Caco-2 (cell line): ENCODE results near the gene FAM151A. TPM values are rescaled to one million over a fixed set of nuclear protein-coding genes. Genes with fewer than 3 reads are reported as not detected.
A peak's percentile ranks its signal among the peaks of the same experiment; 100 is the strongest.

Experiments used
- Bru-seq: library from RNA; stranded (reverse); fragments of 400-500 nt; gene quantifications from one replicate; lab custom pipeline; 2021; lab: Mats Ljungman, UMichigan
- BruChase-seq, 2 experiments: library from RNA; stranded (reverse); fragments of 400-500 nt; gene quantifications; one replicate each; lab custom pipeline; 2021; lab: Mats Ljungman, UMichigan
- BruUV-seq: library from RNA; stranded (reverse); fragments of 400-500 nt; replicated peaks from 2 replicates; lab custom pipeline; 2021; lab: Mats Ljungman, UMichigan
- CTCF ChIA-PET: fragments of 300-600 bp; sonication (Branson Sonifier 250); formaldehyde crosslinking; loops from one replicate; lab custom pipeline; 2022; ENCODE audit warnings: antibody characterized with exemption; lab: Charles Lee
- POLR2A ChIA-PET: fragments of 300-600 bp; sonication (Branson Sonifier 250); formaldehyde crosslinking; loops from one replicate; lab custom pipeline; 2022; ENCODE audit warnings: antibody characterized with exemption; lab: Charles Lee
- DNase-seq, 2 experiments: peaks; one replicate each; pipeline versions ENCODE4 v3.0.0 to v3.0.0-alpha.2; 2020 to 2022
- H3K27me3 ChIP-seq: replicated peaks from 2 replicates; pipeline ENCODE4 v1.6.0; 2011; ENCODE audit warnings: low read length; ENCODE audit not compliant: control insufficient read depth, insufficient read depth
- H3K36me3 ChIP-seq: 2 replicates; pipeline ENCODE4 v1.5.1; 2011; ENCODE audit warnings: low read length; ENCODE audit not compliant: control insufficient read depth, insufficient read depth
- H3K4me1 ChIP-seq: fragments of 250-450 bp; sonication (Bioruptor Pico); 2 replicates; pipeline ENCODE4 v1.5.1; 2020; ENCODE audit warnings: mild to moderate bottlenecking
- H3K4me3 ChIP-seq: 2 replicates; pipeline ENCODE4 v1.5.1; 2011; ENCODE audit warnings: low read depth, mild to moderate bottlenecking, control low read depth, low read length
- H3K9me3 ChIP-seq: fragments of 250-450 bp; sonication (Bioruptor Pico); 2 replicates; pipeline ENCODE4 v1.5.1; 2020; ENCODE audit warnings: mild to moderate bottlenecking, moderate library complexity
- H3K27ac Mint-ChIP-seq: one replicate; pipeline ENCODE4 v1.8.0; 2022; ENCODE audit warnings: mixed read lengths; ENCODE audit not compliant: unreplicated experiment
- H3K27me3 Mint-ChIP-seq: one replicate; pipeline ENCODE4 v1.8.0; 2022; ENCODE audit warnings: mixed read lengths; ENCODE audit not compliant: insufficient read depth, unreplicated experiment
- H3K36me3 Mint-ChIP-seq: one replicate; pipeline ENCODE4 v1.8.0; 2022; ENCODE audit warnings: mild to moderate bottlenecking, mixed read lengths; ENCODE audit not compliant: insufficient read depth, unreplicated experiment
- H3K4me1 Mint-ChIP-seq: one replicate; pipeline ENCODE4 v1.8.0; 2022; ENCODE audit warnings: low read depth, mixed read lengths; ENCODE audit not compliant: unreplicated experiment
- H3K4me3 Mint-ChIP-seq: one replicate; pipeline ENCODE4 v1.8.0; 2022; ENCODE audit warnings: mild to moderate bottlenecking, moderate library complexity, mixed read lengths; ENCODE audit not compliant: unreplicated experiment
- H3K9me3 Mint-ChIP-seq: one replicate; pipeline ENCODE4 v1.8.0; 2022; ENCODE audit warnings: mixed read lengths; ENCODE audit not compliant: unreplicated experiment
- intact Hi-C: fragments of 100-400 bp; cut with micrococcal nuclease; formaldehyde crosslinking; loops from one replicate; pipeline ENCODE4 v1.10.0; 2022; ENCODE audit not compliant: unreplicated experiment
- long read RNA-seq: library from polyadenylated mRNA; stranded (forward); transcript quantifications from one replicate; pipeline ENCODE4 v2.0.0, GENCODE V29; 2022
- total RNA-seq: library from RNA; stranded (reverse); gene quantifications from 2 replicates; pipeline ENCODE4 v1.2.3, GENCODE V29; 2022
- TF ChIP-seq, protein P1 (sequence below), 2 experiments: fragments of 200-600 bp in 1 of 2; IDR thresholded peaks; 1 replicate in 1 of 2; 2 replicates in 1 of 2; pipeline versions ENCODE4 v1.5.1 to v1.8.0; 2011 to 2022; ENCODE audit warnings: antibody characterized with exemption in 1 of 2, control low read depth in 1 of 2, inconsistent platforms in 1 of 2, low read depth in 1 of 2, low read length in 1 of 2, mild to moderate bottlenecking in 1 of 2, moderate library complexity in 1 of 2; ENCODE audit not compliant: insufficient read depth in 1 of 2, severe bottlenecking in 1 of 2, unreplicated experiment in 1 of 2

FAM151A gene
- total RNA-seq (21.4 and 22.3 TPM in 2 replicates), Bru-seq, nascent RNA (percentile 37 among the genes with signal in this experiment), BruChase-seq, experiment 1, labeled RNA remaining after a 2-hour chase (percentile 41 among the genes with signal in this experiment), BruChase-seq, experiment 2, labeled RNA remaining after a 6-hour chase (percentile 49 among the genes with signal in this experiment)
- long read RNA-seq, transcript FAM151A-201 (8 exons, 2,005 nt) = major isoform, 50 of 64 reads
- long read RNA-seq, partial matches to known transcripts = 9 of 64 reads
- long read RNA-seq, other reads (novel, unspliced or antisense) = 5 of 64 reads

DNA sequence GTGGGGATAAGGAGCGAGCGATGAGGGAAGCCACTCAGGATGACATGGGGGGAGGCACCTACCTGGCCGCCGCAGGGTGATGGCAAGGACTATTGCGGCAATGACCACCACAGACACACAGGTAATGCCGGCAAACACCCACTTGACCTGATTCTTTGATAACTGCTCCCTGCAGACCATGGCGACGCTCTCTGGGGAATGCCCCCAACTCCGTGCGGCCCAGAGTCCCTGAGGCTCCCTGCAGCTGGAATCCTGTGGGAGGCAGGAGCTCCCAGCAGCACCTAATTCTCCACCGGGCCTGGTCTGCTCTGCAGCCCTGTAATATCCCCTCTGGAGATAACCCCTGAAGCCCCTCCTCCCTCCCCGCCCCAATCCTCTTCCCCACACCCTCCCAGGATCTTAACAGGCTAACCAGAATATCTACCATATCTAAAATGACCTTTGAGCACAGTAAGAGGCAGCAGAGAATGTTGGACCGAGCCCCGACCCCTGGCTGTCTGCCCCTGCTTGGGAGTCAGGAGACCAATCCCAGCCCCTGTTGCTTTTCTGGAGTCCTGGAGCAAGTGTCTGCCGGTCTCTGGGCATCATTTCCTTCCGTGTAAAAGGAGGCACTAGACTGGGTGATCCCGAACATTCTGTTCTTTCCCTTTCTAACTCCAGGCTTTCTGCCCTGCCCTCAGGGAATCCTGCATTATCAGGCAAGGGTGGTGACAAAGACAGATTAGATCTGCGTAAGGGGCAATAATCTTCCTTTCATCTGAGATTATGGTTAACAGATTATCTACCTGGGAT is at the start of gene FAM151A:
FAM151A (minus strand) TSS at position 310 of the 792 bp plus-strand sequence; CDS start at position 180, 130 bp downstream.
- no TSS peak for BruUV-seq
- H3K27me3 Mint-ChIP-seq = no peaks in the 10 kb centered on the region
- H3K27me3 ChIP-seq = no peaks in the 10 kb centered on the region
- ChIA-PET CTCF (interaction anchor here (0.5 to 0.6 kb wide), 2 partner anchors 135 to 408 kb away, joined by 3 to 5 read pairs; no protein-coding TSS in a partner anchor), POLR2A (interaction anchor here (0.5 kb wide), 1 partner anchor 32 kb away, joined by 4 read pairs; no protein-coding TSS in a partner anchor)
- DNase-seq = peak; percentile 62 to 83
- H3K4me1 Mint-ChIP-seq = peaks cover 9% of the 10 kb centered on the region
- H3K27ac Mint-ChIP-seq = peak within 1 kb of the TSS; percentile 89
- TF ChIP-seq, protein P1, sequence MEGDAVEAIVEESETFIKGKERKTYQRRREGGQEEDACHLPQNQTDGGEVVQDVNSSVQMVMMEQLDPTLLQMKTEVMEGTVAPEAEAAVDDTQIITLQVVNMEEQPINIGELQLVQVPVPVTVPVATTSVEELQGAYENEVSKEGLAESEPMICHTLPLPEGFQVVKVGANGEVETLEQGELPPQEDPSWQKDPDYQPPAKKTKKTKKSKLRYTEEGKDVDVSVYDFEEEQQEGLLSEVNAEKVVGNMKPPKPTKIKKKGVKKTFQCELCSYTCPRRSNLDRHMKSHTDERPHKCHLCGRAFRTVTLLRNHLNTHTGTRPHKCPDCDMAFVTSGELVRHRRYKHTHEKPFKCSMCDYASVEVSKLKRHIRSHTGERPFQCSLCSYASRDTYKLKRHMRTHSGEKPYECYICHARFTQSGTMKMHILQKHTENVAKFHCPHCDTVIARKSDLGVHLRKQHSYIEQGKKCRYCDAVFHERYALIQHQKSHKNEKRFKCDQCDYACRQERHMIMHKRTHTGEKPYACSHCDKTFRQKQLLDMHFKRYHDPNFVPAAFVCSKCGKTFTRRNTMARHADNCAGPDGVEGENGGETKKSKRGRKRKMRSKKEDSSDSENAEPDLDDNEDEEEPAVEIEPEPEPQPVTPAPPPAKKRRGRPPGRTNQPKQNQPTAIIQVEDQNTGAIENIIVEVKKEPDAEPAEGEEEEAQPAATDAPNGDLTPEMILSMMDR (IDR thresholded peaks at IDR 0.05; ENCODE audit: insufficient read depth in 1 of 2, low read depth in 1 of 2, low read length in 1 of 2, severe bottlenecking in 1 of 2, unreplicated experiment in 1 of 2) = no peak
- H3K4me3 Mint-ChIP-seq = peak within 1 kb of the TSS; percentile 60
- intact Hi-C loops = no loop called here
- H3K36me3 Mint-ChIP-seq = peaks cover 5% of the 10 kb centered on the region
- H3K9me3 Mint-ChIP-seq = no peaks in the 10 kb centered on the region
- no peak within 1 kb of the TSS for H3K4me3 ChIP-seq
- H3K9me3 ChIP-seq = no peaks in the 10 kb centered on the region
- H3K36me3 ChIP-seq = no peaks in the 10 kb centered on the region
- peaks cover 19% of the 10 kb centered on the region for H3K4me1 ChIP-seq

DNA sequence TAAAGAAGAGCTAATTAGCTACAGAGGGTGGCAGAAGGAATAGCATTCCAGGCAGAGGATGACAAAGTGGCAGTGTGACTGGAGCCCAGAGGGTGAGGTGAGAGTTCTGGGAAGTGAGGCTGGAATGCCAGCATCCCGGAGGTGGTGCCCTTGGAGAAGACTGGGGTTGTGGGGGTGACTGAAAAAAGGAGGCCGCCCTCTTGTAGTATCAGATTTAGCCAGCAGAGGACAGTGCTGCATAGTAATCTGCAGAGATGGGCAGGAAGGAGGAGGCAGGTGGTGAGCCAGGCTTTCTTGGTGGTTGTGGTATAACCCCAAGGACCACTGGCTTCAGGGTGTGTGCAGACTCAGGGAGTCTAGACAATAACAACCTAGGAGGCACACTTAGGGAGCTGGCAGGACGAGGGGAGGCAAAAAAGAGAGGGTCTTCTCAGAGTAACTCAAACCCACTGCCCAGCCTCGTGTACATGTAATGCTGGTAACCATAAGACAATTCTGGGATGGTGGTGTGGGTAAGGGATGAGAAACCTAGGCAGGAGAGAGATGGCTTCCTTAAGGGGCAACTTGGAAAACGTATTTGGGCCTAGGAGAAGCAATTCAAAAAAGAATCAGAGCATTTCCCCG is 48.8 kb upstream of the FAM151A start:
- TF ChIP-seq, protein P1 (IDR thresholded peaks at IDR 0.05; ENCODE audit: insufficient read depth in 1 of 2, low read depth in 1 of 2, low read length in 1 of 2, severe bottlenecking in 1 of 2, unreplicated experiment in 1 of 2) = peak; percentile 75 to 79
- Histone ChIP-seq H3K4me3 (no peak overlapping the region), H3K36me3 (no peaks in the 10 kb centered on the region; the same call in 1 of the 2 replicates), H3K9me3 (no peaks in the 10 kb centered on the region), H3K27me3 (no peaks in the 10 kb centered on the region), H3K4me1 (no peaks in the 10 kb centered on the region)
- POLR2A ChIA-PET = no interaction called here
- intact Hi-C loops = loop anchor here (1.0 to 2.0 kb wide), 2 partner anchors 129 to 138 kb away; partner anchors contain the start of gene TTC22
- no peaks in the 10 kb centered on the region for H3K36me3 Mint-ChIP-seq
- H3K27ac Mint-ChIP-seq = no peak overlapping the region
- DNase-seq = peak; percentile 59 to 68
- CTCF ChIA-PET = interaction anchor here (0.6 kb wide), 1 partner anchor 63 kb away, joined by 3 read pairs; no protein-coding TSS in a partner anchor
- H3K9me3 Mint-ChIP-seq = no peaks in the 10 kb centered on the region
- H3K4me1 Mint-ChIP-seq = no peaks in the 10 kb centered on the region
- BruUV-seq = no TSS peak
- H3K4me3 Mint-ChIP-seq = no peak overlapping the region
- H3K27me3 Mint-ChIP-seq = no peaks in the 10 kb centered on the region

DNA sequence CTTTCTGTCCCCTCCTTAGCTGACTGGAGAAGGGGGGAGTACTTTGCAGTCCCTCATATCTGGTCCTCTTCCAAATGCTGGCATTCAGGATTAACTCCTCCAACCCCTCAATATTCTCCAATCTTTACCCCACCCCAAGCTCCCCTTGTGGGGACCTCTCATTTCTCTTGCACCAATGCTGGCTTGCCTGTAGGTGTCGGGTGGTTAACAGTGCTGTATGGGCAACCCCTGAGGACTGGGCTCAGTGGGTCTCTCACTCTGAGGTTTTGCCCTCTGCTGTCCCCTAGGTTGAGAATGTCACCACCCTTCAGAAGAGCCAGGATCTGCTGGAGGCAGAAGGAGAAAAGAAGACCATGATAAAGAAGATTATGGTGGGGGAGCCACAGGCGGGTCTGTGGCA is 45.2 kb upstream of the FAM151A start:
- CTCF ChIA-PET = no interaction called here
- Histone ChIP-seq H3K4me3 (no peak overlapping the region), H3K27me3 (no peaks in the 10 kb centered on the region), H3K36me3 (no peaks in the 10 kb centered on the region; the same call in 1 of the 2 replicates), H3K9me3 (no peaks in the 10 kb centered on the region), H3K4me1 (no peaks in the 10 kb centered on the region)
- Mint-ChIP-seq H3K9me3 (no peaks in the 10 kb centered on the region), H3K27me3 (no peaks in the 10 kb centered on the region), H3K36me3 (no peaks in the 10 kb centered on the region), H3K27ac (no peak overlapping the region), H3K4me3 (no peak overlapping the region), H3K4me1 (no peaks in the 10 kb centered on the region)
- DNase-seq = no peak
- TF ChIP-seq, protein P1 (IDR thresholded peaks at IDR 0.05; ENCODE audit: insufficient read depth in 1 of 2, low read depth in 1 of 2, low read length in 1 of 2, severe bottlenecking in 1 of 2, unreplicated experiment in 1 of 2) = no peak
- POLR2A ChIA-PET = no interaction called here
- intact Hi-C loops = no loop called here
- BruUV-seq = no TSS peak
